Mucosa of descending colon (tissue), 3 donors: ENCODE results near the gene SEC16A. TPM values are rescaled to one million over a fixed set of nuclear protein-coding genes. Genes with fewer than 3 reads are reported as not detected.

ENCODE experiments used
- ATAC-seq: fragments of 200-7000 bp; cut with Tn5 transposase; one replicate; pipeline ENCODE4 v1.9.1; 2020; ENCODE audit warnings: mild to moderate bottlenecking, moderate library complexity
- DNase-seq, 3 donors: peaks; one replicate each; pipeline ENCODE4 v3.0.0-alpha.2; 2020
- H3K36me3 ChIP-seq: fragments of 200-600 bp; one replicate; pipeline ENCODE4 v1.8.0; 2021; ENCODE audit warnings: low read depth, mild to moderate bottlenecking
- H3K4me1 ChIP-seq: fragments of 200-600 bp; one replicate; pipeline ENCODE4 v1.8.0; 2021; ENCODE audit warnings: low read depth, mild to moderate bottlenecking
- H3K4me3 ChIP-seq: fragments of 200-600 bp; one replicate; pipeline ENCODE4 v1.8.0; 2021; ENCODE audit warnings: mild to moderate bottlenecking
- H3K9me3 ChIP-seq: fragments of 200-600 bp; one replicate; pipeline ENCODE4 v1.8.0; 2021; ENCODE audit warnings: mild to moderate bottlenecking
- intact Hi-C, 2 donors: fragments of 100-400 bp; cut with DNase I in 1 of 2; cut with micrococcal nuclease in 1 of 2; formaldehyde crosslinking; loops; one replicate each; pipeline versions ENCODE4 v1.11.0 to v1.11.1; 2022; cut with DNase I, micrococcal nuclease
- total RNA-seq, 3 donors: library from RNA; stranded (reverse); fragmentation: NEBNext Ultra II Directional in 2 of 3; extraction: Animal tissue kit (Norgen Biotek cat#: 25700) in 2 of 3; gene quantifications; one replicate each; pipeline versions ENCODE4 v1.2.1 to v1.2.4, GENCODE V29; 2021 to 2023
- TF ChIP-seq, protein P1 (sequence below): fragments of 200-600 bp; IDR thresholded peaks from one replicate; pipeline ENCODE4 v1.8.0; 2022; ENCODE audit warnings: antibody characterized with exemption, mild to moderate bottlenecking
- donor health status: DM: no; HTN: no; CAD: no; lungs with moderate emphysema.
- donor health status: DM: no; HTN: no; CAD: no.
- donor health status: DM: no; HTN: yes; CAD: no.

Gene SEC16A
- total RNA-seq, 3 donors from 2014 or later: 60.0 to 69.5 (median 69.3) TPM

- ATAC-seq: peak; percentile 19
- H3K9me3 ChIP-seq: no peaks in the 10 kb centered on the region
- H3K4me3 ChIP-seq: no peak overlapping the region
- peak in 2 of 3 donors; percentile 45 to 58 for DNase-seq
- H3K4me1 ChIP-seq: peaks cover 55% of the 10 kb centered on the region
- TF ChIP-seq, protein P1, sequence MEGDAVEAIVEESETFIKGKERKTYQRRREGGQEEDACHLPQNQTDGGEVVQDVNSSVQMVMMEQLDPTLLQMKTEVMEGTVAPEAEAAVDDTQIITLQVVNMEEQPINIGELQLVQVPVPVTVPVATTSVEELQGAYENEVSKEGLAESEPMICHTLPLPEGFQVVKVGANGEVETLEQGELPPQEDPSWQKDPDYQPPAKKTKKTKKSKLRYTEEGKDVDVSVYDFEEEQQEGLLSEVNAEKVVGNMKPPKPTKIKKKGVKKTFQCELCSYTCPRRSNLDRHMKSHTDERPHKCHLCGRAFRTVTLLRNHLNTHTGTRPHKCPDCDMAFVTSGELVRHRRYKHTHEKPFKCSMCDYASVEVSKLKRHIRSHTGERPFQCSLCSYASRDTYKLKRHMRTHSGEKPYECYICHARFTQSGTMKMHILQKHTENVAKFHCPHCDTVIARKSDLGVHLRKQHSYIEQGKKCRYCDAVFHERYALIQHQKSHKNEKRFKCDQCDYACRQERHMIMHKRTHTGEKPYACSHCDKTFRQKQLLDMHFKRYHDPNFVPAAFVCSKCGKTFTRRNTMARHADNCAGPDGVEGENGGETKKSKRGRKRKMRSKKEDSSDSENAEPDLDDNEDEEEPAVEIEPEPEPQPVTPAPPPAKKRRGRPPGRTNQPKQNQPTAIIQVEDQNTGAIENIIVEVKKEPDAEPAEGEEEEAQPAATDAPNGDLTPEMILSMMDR: no peak
- intact Hi-C loops: no loop called here
- peaks cover 13% of the 10 kb centered on the region for H3K36me3 ChIP-seq
Measured at GRCh38 chr9:136519263-136520052, 36.6 kb upstream of the SEC16A start.

GRCh38 chr9:136518623-136519022 lies 35.8 kb upstream of the SEC16A start:
- Histone ChIP-seq H3K36me3 (peaks cover 14% of the 10 kb centered on the region), H3K4me3 (no peak overlapping the region), H3K4me1 (peaks cover 47% of the 10 kb centered on the region), H3K9me3 (no peaks in the 10 kb centered on the region)
- no peak for ATAC-seq
- DNase-seq: peak in 2 of 3 donors; percentile 53 to 73
- TF ChIP-seq, protein P1: no peak
- intact Hi-C loops: no loop called here

DNA sequence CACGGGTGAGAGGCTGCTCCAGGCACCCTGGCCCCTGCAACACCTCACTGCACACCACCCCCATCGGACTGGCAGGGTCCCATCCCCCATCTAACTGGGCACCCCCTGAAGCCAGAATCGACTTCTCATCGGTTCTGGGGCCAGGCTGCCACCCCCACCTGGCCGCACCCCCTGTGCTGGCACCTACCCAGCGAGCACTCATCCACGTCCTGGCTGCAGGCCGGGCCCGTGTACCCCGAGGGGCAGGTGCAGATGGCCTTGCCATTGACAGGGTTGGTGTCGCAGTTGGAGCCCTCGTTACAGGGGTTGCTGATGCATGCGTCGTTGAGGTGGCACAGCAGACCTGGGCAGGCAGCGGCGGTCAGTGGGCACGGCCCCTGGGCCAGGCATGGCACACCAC lies 35.1 kb upstream of the SEC16A start:
- Histone ChIP-seq H3K9me3 (no peaks in the 10 kb centered on the region), H3K36me3 (peaks cover 14% of the 10 kb centered on the region), H3K4me1 (peaks cover 40% of the 10 kb centered on the region), H3K4me3 (no peak overlapping the region)
- TF ChIP-seq, protein P1: no peak
- intact Hi-C loops: no loop called here
- DNase-seq (no peak), ATAC-seq (no peak)

GRCh38 chr9:136517012-136517743 lies 34.3 kb upstream of the SEC16A start:
- DNase-seq: no peak
- H3K4me1 ChIP-seq: peaks cover 32% of the 10 kb centered on the region
- intact Hi-C loops: no loop called here
- TF ChIP-seq, protein P1: no peak
- no peaks in the 10 kb centered on the region for H3K9me3 ChIP-seq
- peaks cover 14% of the 10 kb centered on the region for H3K36me3 ChIP-seq
- no peak overlapping the region for H3K4me3 ChIP-seq
- no peak for ATAC-seq

GRCh38 chr9:136516191-136516654 lies 33.4 kb upstream of the SEC16A start:
- Histone ChIP-seq H3K36me3 (peaks cover 14% of the 10 kb centered on the region), H3K9me3 (no peaks in the 10 kb centered on the region), H3K4me3 (no peak overlapping the region), H3K4me1 (peaks cover 23% of the 10 kb centered on the region)
- TF ChIP-seq, protein P1: no peak
- intact Hi-C loops: no loop called here
- DNase-seq (no peak), ATAC-seq (no peak)
